ENCODE data around the gene OR51G2.

GRCh38 chr11:4922304-4922703 is 3.2 kb upstream of the OR51G2 start:
- TF ChIP-seq CTCF (optimal IDR thresholded peaks at IDR 0.05 in 1 of 3, IDR thresholded peaks at IDR 0.05 in 1 of 3, conservative IDR thresholded peaks at IDR 0.05 in 1 of 3; ENCODE audit: extremely low read depth in 1 of 3, insufficient read depth in 2 of 3, low read length in 3 of 3) = no peak
- no peak for TF ChIP-seq EZH2 (IDR thresholded peaks at IDR 0.05; ENCODE audit: low read length)
